ENCODE results near the gene BIRC3. TPM values are rescaled to one million over a fixed set of nuclear protein-coding genes. Genes with fewer than 3 reads are reported as not detected.
"Not testable (repeated sequence)": the region's sequence is repeated elsewhere in the genome, so short reads cannot be mapped to it uniquely, and the experiment has no call there.

The BIRC3 gene
- total RNA-seq, 1 donor from 2014 or later, result 20.2 TPM

- DNase-seq (ENCODE audit: low spot score), result not testable (repeated sequence)
Observed at GRCh38 chr11:102374633-102375424, 57.5 kb downstream of the BIRC3 start.

DNA sequence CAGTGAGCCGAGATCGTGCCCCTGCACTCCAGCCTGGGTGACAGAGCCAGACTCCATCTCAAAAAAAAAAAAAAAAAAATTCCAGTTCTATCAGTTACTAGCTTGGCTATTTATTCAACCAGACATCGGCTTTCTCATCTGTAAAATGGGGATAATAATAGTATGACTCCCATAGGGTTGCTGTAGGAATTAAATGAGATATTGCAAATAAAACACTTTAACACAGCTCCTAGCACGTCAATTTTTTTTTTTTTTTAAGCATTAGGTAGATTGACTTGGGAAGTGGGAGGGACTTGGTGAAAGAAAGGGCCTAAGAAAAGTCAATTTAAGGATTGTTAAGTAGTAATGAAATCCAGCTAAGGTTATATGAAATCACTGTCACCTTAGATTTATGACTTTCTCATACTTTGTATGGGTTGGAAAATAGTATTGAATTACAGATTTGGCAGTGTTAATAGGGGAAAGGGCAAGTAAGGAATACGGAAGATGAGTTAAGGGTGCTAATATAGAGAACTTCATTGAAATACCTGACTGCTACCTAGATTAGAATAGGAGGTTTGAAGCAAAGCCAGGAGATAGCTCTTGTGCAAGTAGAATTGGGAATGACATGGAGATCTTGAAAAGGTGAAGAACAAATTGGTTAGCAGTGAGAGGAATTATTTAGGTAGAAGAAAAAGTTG lies 58.6 kb downstream of the BIRC3 start:
- DNase-seq (ENCODE audit: low spot score), result no peak

GRCh38 chr11:102377891-102378290 lies 60.6 kb downstream of the BIRC3 start:
- DNase-seq (ENCODE audit: low spot score), result no peak

DNA sequence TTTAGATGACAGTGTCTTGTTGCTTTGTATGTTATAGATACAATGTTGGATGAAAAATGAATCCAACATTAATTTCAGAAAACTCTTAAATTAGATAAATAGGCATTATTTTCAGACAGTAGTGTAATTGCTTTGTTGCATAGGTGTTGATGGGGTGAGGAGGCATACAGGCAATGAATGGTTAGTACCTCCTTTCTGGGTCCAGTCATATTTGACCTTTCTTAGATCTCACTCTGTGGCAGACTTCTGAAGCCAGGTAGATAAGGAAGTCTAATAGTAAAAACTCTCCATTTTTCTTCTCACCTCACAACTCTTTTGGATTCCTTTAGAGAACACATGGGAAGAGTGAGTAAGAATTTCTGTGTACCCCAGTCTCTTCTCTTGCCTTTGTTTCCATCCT lies 61.5 kb downstream of the BIRC3 start:
- no peak for DNase-seq (ENCODE audit: low spot score)

DNA sequence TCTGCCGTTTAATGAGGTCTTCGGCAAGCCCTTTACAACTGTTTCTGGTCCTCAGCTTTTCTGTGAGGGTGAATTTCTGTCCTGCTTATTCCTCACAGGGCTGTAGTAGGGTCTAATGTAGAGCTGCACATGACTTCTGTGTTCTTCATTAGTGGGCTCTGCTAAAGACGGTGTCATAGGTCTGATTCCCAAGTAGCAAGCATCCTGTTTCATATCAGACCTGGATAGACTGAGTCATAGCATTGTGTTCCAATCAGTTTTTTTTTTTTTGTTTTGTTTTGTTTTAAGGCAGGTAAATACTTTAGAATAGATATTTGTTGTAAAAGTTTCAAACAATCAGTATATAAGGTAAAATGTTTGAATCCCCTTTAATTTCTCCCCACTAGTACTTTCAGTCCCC lies 65.1 kb downstream of the BIRC3 start:
- no peak for DNase-seq (ENCODE audit: low spot score)

DNA sequence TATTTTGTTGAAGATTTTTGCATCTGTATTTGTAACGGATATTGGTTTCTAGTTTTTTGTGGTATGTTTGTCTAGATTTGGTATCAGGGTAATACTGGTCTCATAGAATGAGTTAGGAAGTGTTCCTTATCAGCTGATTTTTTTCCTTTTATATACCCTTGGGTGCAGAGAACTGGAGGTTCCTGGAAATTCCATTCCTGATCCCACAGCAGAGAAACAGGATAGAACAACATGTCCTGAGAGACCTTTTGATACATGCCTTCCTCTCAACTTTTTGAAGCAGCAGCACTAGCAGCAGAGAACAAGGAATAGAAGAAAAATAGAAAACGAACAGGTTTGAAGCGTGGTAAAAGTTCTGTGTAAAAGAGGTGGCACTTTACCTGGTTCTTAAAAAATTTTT lies 66.6 kb downstream of the BIRC3 start:
- no peak for DNase-seq (ENCODE audit: low spot score)

- no peak for DNase-seq (ENCODE audit: low spot score)
Observed at GRCh38 chr11:102384419-102385079, 67.3 kb downstream of the BIRC3 start.

- no peak for DNase-seq (ENCODE audit: low spot score)
Observed at GRCh38 chr11:102385085-102386007, 68.1 kb downstream of the BIRC3 start.

DNA sequence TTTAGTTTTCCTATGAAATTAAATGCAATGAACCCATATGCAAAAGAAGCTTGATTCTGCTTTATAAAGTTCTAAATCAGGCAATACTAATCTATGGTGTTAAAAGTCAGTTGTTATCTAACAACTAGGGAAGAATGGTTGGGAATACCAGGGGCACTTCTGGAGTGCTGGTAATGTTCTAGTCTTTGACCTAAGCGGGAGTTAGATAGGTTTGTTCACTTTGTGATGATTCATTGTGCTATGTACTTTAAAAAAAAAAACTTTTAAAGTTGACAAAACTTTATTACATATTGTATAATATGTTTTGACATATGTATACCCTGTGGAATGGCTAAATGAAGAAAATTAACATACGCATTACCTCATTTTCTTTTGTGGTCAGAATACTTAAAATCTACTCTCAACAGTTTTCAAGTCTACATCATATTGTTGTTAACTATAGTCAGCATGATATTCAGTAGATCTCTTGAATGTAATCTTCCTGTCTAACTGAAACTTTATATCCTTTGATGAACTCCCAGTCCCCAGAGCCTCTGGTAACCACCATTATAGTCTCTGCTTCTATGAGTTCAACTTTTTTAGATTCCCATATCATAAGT lies 69.0 kb downstream of the BIRC3 start:
- DNase-seq (ENCODE audit: low spot score), result no peak

DNA sequence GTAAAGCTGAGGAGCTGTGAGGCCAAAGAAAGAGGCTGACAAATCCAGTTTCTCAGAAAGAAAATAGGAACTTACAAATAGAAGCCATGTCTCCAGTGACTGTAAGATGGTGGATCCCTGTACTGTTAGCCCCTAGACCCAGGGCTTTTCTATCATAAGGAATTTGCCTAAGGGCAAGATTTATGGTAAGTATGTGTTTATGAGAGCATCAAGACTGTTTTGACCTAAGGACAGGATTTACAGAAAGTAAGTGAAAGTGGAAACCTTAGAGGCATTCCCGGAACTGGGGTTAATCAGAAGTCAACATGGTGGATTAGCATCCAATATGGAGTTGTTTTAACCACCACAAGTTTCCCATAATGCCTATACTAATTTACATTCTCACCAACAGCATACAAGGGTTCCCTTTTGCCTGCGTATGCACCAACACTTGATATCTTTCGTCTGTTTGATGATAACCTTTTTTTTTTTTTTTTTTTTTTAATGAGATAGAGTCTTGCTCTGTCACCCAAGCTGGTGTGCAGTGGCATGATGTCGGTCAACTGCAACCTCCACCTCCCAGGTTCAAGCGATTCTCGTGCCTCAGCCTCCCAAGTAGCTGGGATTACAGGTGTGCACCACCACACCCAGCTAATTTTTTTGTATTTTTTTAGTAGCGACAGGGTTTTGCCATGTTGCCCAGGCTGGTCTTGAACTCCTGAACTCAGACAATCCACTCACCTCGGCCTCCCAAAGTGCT lies 69.9 kb downstream of the BIRC3 start:
- DNase-seq (ENCODE audit: low spot score), result no peak

Other genes with a start within 250 kb of the BIRC3 start
- gene YAP1, start 207.0 kb upstream of the BIRC3 start, total RNA-seq, result 154 TPM
- 53.5 TPM for gene BIRC2, start 29.7 kb downstream of the BIRC3 start, total RNA-seq
- 135 TPM for gene TMEM123, start 135.3 kb downstream of the BIRC3 start, total RNA-seq
- gene MMP7, start 213.3 kb downstream of the BIRC3 start, total RNA-seq, result 1,865 TPM